Thyroid gland (tissue), 4 donors: Measurements from ENCODE around the gene SIX3. TPM values are rescaled to one million over a fixed set of nuclear protein-coding genes. Genes with fewer than 3 reads are reported as not detected.

ENCODE experiments used
- DNase-seq, 2 donors: peaks; one replicate each; pipeline ENCODE4 v3.0.0-alpha.2; 2019
- H3K27ac ChIP-seq, 3 donors: fragments of 200-600 bp; sonication (generic); 1 replicate in 2 of 3; 2 replicates in 1 of 3; pipeline ENCODE4 v1.5.1; 2016 to 2019; ENCODE audit warnings: mild to moderate bottlenecking in 1 of 3, moderate library complexity in 1 of 3
- H3K27me3 ChIP-seq: fragments of 200-600 bp; sonication (generic); one replicate; pipeline ENCODE4 v1.5.1; 2019
- H3K36me3 ChIP-seq, 2 donors: fragments of 200-600 bp; sonication (generic); one replicate each; pipeline ENCODE4 v1.5.1; 2016 to 2019
- H3K4me1 ChIP-seq, 2 donors: fragments of 200-600 bp; sonication (generic); one replicate each; pipeline ENCODE4 v1.5.1; 2017 to 2019
- H3K4me3 ChIP-seq, 3 donors: fragments of 200-600 bp; sonication (generic); replicated peaks in 1 of 3; 1 replicate in 2 of 3; 2 replicates in 1 of 3; pipeline ENCODE4 v1.5.1; 2016; ENCODE audit warnings: mild to moderate bottlenecking in 1 of 3
- H3K9me3 ChIP-seq: fragments of 200-600 bp; sonication (generic); one replicate; pipeline ENCODE4 v1.5.1; 2017
- CTCF ChIP-seq, 6 experiments: fragments of 200-600 bp in 3 of 6; fragments of 450-650 bp in 3 of 6; sonication (generic) in 3 of 6; IDR thresholded peaks; one replicate each; pipeline ENCODE4 v1.5.1; 2016 to 2019; ENCODE audit warnings: antibody characterized with exemption in 6 of 6, mild to moderate bottlenecking in 2 of 6, inconsistent platforms in 1 of 6, moderate library complexity in 1 of 6
- POLR2A ChIP-seq, 2 donors: fragments of 450-650 bp; IDR thresholded peaks; one replicate each; pipeline ENCODE4 v1.6.1; 2017; ENCODE audit warnings: antibody characterized with exemption in 2 of 2, mild to moderate bottlenecking in 2 of 2, moderate library complexity in 1 of 2
- WGBS, 2 donors: methylation state at CpG; one replicate each; pipeline ENCODE4 v1.1.5; 2017; 5-methylcytosine and 5-hydroxymethylcytosine counted together
- intact Hi-C: fragments of 100-400 bp; cut with DNase I; formaldehyde crosslinking; loops from one replicate; pipeline ENCODE4 v1.15.1; 2023
- total RNA-seq, 4 donors: library from RNA; depleted of rRNA; stranded (reverse); fragments of >200 nt; gene quantifications; one replicate each; pipeline ENCODE4 v1.2.3, GENCODE V29; 2016

The SIX3 gene
- total RNA-seq, 4 donors from 2014 or later = not detected

DNA sequence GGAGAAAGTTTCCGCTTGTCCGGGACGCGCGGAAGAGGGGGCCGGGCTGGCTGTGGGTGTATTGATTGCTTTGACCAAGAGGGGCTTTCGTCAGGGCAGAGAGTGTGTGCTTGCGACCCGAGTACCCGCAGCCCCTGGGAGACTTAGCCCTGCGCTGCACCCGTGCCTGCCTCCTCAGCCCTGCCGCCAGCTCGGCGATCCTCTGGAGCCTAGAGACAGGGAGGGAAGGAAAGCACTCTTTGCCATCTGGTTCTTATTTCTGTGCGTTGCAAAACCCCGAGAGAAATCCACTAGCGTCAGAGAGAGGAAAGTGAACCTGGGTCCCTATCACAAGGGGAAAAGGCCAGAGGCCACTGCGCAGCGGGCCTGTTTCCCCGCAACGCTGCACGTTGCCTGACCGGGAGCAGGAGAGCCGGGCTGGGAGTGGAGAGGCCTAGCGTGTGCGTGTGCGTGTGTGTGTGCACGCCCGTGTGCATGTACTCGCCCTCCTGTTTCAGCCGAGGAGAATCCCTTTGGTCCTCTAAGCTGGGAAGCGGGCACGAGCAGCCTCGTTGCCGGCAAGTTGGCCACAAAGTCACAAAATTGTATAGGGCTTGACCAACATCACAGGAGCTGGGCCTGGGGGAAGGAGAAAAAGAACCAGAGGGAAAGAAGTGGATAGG, 1.7 kb downstream of the SIX3 start:
- TF ChIP-seq CTCF (IDR thresholded peaks at IDR 0.05) = no peak
- no peak for TF ChIP-seq POLR2A (IDR thresholded peaks at IDR 0.05)
- H3K4me1 ChIP-seq = peaks cover 23 to 42% of the 10 kb centered on the region in 2 donors
- DNase-seq = no peak
- intact Hi-C loops = no loop called here
- no peak overlapping the region for H3K4me3 ChIP-seq
- H3K27ac ChIP-seq = no peak overlapping the region
- WGBS, 2 donors = 30 to 35% methylated on average over 20 to 30 of the region's 36 CpGs
- H3K9me3 ChIP-seq = no peaks in the 10 kb centered on the region
- H3K36me3 ChIP-seq = no peaks in the 10 kb centered on the region
- H3K27me3 ChIP-seq = peaks cover 40% of the 10 kb centered on the region

DNA sequence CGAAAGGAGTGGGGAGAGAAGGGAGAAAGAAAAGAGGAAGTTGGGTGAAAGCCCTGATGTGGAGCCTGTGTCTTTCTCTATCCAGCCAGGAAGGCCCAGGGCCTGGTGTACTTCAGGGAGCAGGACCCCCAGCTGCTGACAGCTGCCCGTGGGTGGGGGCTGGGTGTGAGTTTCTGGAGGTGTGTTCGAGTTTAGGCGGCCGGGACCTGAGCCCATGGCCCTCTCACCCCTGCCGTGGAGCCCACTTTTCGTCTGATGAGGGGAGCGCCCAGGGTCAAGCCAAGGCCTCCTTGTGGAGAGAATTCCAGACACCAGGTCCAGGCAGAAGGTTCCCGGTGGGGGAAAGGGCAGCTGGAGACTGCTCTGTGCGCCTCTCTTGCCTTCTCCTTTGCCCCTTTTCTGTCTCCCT, 2.2 kb downstream of the SIX3 start:
- no peak overlapping the region for H3K4me3 ChIP-seq
- intact Hi-C loops = no loop called here
- H3K9me3 ChIP-seq = no peaks in the 10 kb centered on the region
- H3K27me3 ChIP-seq = peaks cover 34% of the 10 kb centered on the region
- WGBS, 2 donors = 33 to 37% methylated on average over 10 of the region's 10 CpGs
- no peak for TF ChIP-seq POLR2A (IDR thresholded peaks at IDR 0.05)
- TF ChIP-seq CTCF (IDR thresholded peaks at IDR 0.05) = no peak
- peaks cover 18 to 36% of the 10 kb centered on the region in 2 donors for H3K4me1 ChIP-seq
- DNase-seq = no peak
- H3K36me3 ChIP-seq = no peaks in the 10 kb centered on the region
- no peak overlapping the region for H3K27ac ChIP-seq

GRCh38 chr2:44944102-44944951, 2.8 kb downstream of the SIX3 start:
- 8 to 16% methylated on average over 32 to 41 of the region's 62 CpGs for WGBS, 2 donors
- intact Hi-C loops = no loop called here

DNA sequence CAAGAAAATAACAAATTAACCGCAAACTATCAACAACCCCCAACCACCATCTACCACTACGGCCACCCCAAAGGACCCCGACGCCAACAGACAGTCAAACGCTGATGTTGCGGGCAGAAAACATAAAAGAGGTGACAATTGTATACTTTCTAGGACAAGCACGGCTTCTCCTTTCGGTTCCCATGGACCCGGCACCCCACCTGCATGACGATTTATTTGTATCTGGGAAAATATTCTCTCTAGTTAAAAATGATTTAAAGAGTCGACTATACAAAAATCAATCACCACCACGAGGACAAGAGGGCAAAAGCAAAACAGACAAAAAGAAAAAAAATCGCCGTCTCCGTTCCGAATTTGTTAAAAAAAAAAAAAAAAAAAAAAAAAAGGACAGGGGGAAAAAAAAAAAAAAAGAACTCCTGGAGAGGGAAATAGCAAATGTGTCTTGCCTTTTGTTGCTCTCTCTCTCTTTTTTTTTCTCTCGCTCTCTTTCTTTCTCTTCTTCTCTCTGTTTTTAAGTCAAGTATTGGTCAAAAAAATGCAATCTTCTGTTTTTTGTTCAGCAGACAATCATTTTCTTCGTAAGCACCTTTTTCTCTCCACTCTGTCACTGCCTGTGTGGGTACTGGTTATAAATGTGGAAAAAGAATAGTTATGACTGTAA, 3.6 kb downstream of the SIX3 start:
- peaks cover 12 to 35% of the 10 kb centered on the region in 2 donors for H3K4me1 ChIP-seq
- no peak for DNase-seq
- no peak overlapping the region for H3K27ac ChIP-seq
- H3K36me3 ChIP-seq = no peaks in the 10 kb centered on the region
- H3K9me3 ChIP-seq = no peaks in the 10 kb centered on the region
- no peak for TF ChIP-seq POLR2A (IDR thresholded peaks at IDR 0.05)
- no peak for TF ChIP-seq CTCF (IDR thresholded peaks at IDR 0.05)
- intact Hi-C loops = no loop called here
- 16 to 20% methylated on average over 18 of the region's 18 CpGs for WGBS, 2 donors
- H3K4me3 ChIP-seq = no peak overlapping the region
- H3K27me3 ChIP-seq = peaks cover 27% of the 10 kb centered on the region

More at GRCh38 chr2:44944102-44944951, 2.8 kb downstream of the SIX3 start:
- TF ChIP-seq CTCF (IDR thresholded peaks at IDR 0.05) (no peak), POLR2A (IDR thresholded peaks at IDR 0.05) (no peak)
- Histone ChIP-seq H3K4me3 (no peak overlapping the region), H3K27ac (no peak overlapping the region), H3K27me3 (peaks cover 29% of the 10 kb centered on the region), H3K4me1 (peaks cover 12 to 30% of the 10 kb centered on the region in 2 donors), H3K9me3 (no peaks in the 10 kb centered on the region), H3K36me3 (no peaks in the 10 kb centered on the region)
- DNase-seq = no peak
